Epithelial cell of esophagus (primary cell): ENCODE data around the gene SPC25.

Source experiments
- DNase-seq: peaks from one replicate; pipeline ENCODE4 v3.0.0; 2010; ENCODE audit warnings: low read depth
- H3K4me3 ChIP-seq: 2 replicates; pipeline ENCODE4 v1.5.1; 2011; ENCODE audit warnings: mild to moderate bottlenecking, low read length, control low read depth
- TF ChIP-seq, protein P1 (sequence below): IDR thresholded peaks from 2 replicates; pipeline ENCODE4 v1.5.1; 2011; ENCODE audit warnings: low read depth, mild to moderate bottlenecking, low read length, control low read depth, inconsistent platforms; ENCODE audit not compliant: insufficient read depth; ENCODE audit errors: missing control alignments

SPC25 gene

GRCh38 chr2:168913495-168913894, 23.3 kb upstream of the SPC25 start:
- H3K4me3 ChIP-seq: no peak overlapping the region
- no peak for DNase-seq
- TF ChIP-seq, protein P1, sequence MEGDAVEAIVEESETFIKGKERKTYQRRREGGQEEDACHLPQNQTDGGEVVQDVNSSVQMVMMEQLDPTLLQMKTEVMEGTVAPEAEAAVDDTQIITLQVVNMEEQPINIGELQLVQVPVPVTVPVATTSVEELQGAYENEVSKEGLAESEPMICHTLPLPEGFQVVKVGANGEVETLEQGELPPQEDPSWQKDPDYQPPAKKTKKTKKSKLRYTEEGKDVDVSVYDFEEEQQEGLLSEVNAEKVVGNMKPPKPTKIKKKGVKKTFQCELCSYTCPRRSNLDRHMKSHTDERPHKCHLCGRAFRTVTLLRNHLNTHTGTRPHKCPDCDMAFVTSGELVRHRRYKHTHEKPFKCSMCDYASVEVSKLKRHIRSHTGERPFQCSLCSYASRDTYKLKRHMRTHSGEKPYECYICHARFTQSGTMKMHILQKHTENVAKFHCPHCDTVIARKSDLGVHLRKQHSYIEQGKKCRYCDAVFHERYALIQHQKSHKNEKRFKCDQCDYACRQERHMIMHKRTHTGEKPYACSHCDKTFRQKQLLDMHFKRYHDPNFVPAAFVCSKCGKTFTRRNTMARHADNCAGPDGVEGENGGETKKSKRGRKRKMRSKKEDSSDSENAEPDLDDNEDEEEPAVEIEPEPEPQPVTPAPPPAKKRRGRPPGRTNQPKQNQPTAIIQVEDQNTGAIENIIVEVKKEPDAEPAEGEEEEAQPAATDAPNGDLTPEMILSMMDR: no peak

- peak; percentile 29 for DNase-seq
- TF ChIP-seq, protein P1: no peak
- peak overlapping the region; percentile 14 for H3K4me3 ChIP-seq
Measured at GRCh38 chr2:168912901-168913369, 22.7 kb upstream of the SPC25 start.

DNA sequence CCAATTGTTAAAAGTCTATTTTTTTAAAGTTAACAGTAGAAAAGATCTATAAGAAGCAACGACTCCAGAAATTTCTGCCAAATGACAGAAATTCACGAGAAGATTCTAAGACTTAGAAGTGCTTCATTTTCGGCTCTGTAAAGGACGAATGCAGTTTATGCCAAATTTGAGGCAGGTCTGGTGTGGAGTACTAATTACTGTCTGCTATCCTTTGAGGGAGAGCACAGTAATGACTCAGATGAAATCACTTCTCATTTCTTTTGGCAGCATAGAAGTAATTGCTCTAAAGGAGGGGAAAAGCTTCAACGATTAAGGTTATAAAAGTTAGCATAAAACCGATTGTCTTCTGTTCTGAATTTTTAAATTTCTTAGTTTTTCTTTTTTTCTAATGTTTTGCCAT, 22.2 kb upstream of the SPC25 start:
- peak; percentile 7 for DNase-seq
- TF ChIP-seq, protein P1: no peak
- no peak overlapping the region for H3K4me3 ChIP-seq

- TF ChIP-seq, protein P1: no peak
- H3K4me3 ChIP-seq: no peak overlapping the region
Measured at GRCh38 chr2:168910330-168910729, 20.1 kb upstream of the SPC25 start.

GRCh38 chr2:168907940-168908662, 17.9 kb upstream of the SPC25 start:
- no peak for DNase-seq
- TF ChIP-seq, protein P1: no peak
- H3K4me3 ChIP-seq: no peak overlapping the region

More at GRCh38 chr2:168910330-168910729, 20.1 kb upstream of the SPC25 start:
- DNase-seq: no peak

DNA sequence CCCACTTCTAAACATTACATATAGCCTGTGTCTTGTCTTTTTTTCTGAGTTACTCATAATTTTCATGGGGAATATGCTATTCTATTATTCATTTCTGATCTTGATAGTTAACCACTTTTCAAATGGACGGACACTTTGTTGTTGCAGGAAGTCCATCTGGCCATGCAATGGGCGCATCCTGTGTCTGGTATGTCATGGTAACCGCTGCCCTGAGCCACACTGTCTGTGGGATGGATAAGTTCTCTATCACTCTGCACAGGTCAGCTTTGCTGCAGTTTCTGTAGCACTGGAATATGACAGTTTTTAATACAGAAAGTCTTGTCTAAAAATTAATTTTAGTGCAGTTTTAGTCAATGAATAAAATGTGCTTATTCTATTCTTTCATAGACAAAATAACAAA, 14.1 kb upstream of the SPC25 start:
- TF ChIP-seq, protein P1: no peak
- no peak overlapping the region for H3K4me3 ChIP-seq
- DNase-seq: no peak

- TF ChIP-seq, protein P1: no peak
- DNase-seq: no peak
- H3K4me3 ChIP-seq: no peak overlapping the region
Measured at GRCh38 chr2:168903888-168904287, 13.7 kb upstream of the SPC25 start.
